Activated T-cell treated with anti-CD3 and anti-CD28 coated beads, Interleukin-2, amount 50 U/mL, for 1 hour (primary cell): ENCODE data around the gene DOCK11.

ENCODE experiments used
- DNase-seq: peaks from one replicate; pipeline ENCODE4 v3.0.0-alpha.2; 2020

The DOCK11 gene

DNA sequence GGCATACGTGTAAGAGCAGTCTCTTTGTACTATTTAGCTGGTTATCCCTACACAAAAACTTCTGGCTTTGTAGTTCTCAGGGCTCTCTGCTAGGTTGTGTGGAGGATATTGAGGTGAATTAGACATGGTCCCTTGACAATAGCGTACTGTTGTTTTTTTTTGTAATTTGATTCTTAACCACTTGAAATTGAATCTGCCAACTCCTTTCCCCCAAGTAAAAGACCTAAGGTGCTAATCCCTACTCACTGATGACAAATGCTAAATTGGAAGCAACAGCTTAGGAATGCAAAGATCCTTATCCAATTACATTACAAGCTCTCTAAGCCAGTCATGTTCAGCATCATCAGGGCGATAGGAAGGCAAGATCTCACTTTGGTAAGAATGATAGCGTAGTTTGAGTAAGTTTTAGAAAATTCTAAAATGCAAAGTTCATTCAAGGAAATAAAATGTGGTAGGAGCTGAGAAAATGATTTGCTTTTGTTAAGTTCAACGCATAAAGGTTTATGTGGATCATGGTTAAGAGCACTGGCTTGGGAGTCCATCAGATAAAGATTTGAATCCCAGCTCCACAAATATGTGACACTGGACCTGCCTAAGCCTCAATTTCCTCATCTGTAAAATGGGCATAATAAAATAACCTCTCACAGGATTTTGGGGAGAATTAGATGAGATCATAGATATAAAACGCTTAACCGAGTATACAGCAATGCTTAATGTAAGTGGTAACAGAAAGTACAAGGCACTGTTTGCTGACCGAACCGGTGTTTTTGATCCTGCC is 39.3 kb downstream of the DOCK11 start:
- no peak for DNase-seq

GRCh38 chrX:118536204-118536603 is 40.6 kb downstream of the DOCK11 start:
- DNase-seq = no peak

- DNase-seq = peak; percentile 45
Observed at GRCh38 chrX:118536687-118537461, 41.3 kb downstream of the DOCK11 start.

DNA sequence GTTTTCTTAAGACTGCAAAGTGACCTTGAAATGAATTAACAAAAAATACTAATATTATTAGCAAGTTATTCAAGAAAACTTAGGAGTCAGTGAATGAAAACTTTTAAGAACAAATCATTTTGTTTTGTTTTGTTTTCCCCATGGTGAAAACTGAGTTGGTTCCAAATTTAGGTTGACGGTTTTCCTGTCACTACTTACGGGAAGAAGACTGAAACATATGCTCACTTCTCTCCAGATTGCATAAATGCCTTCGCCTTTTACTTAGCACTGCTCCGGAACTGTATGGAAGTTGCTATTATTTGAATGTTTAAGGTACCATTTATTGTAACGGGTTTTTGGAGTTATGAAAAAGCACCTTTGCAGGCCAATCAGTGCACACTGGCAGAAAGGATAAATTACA is 42.8 kb downstream of the DOCK11 start:
- DNase-seq = no peak

DNA sequence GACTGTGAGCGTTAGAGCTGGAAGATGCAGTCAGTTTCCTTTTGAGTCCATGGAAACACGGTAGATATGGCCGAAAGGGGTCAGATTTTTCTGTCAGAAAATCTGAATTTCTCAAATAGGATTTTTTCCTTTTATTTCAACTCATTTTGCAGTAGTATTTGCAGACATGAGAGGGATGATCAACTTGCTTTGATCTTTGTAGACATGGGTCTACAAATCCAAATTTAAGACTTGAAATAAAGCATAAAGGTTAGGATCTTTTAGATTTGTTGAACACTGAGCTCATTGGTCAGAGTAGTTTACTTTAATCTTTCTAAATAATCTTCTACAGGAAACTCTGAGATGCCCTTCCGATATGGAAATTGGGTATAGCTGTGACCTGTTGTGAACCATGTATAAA is 44.7 kb downstream of the DOCK11 start:
- no peak for DNase-seq

DNA sequence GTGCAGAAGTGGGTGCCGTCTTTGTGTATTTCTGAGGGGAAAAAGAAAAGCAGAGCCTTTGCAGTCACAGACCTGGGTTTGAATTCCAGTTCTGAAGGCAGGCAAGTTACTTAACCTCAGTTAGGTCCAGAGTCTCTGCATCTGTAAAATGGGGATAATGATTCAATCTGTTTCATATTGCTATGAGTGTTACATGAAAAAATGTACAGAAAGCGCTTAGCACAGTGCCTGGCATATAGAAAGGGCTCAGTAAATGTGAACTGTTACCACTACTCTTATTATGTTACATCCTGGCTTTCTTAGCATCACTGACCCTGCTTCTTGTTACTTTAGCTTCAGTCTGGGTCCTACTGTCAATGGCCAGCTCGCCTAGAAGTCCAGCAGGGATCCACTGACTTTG is 45.9 kb downstream of the DOCK11 start:
- DNase-seq = no peak

- DNase-seq = no peak
Observed at GRCh38 chrX:118545510-118545909, 49.9 kb downstream of the DOCK11 start.

- DNase-seq = no peak
Observed at GRCh38 chrX:118548841-118549240, 53.2 kb downstream of the DOCK11 start.

DNA sequence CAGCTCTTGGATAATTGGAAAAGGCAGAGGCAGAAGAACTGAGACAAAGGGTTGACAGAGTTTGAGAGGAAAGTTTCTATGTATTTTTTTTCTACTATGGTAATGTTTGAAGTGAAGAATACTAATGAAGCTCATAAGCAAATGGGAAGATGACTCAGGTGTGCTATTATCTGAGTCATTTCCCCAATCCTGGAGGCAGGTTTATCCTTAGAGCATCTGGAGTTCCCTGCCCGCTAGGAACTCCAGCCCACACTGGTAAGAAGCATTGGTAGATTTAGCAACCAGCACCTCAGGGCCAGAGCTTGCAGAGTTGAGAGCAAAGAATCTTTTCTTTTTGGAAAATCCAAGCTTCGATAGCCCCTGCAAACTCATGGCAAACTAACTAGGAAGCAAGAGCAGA is 55.2 kb downstream of the DOCK11 start:
- DNase-seq = no peak

DNA sequence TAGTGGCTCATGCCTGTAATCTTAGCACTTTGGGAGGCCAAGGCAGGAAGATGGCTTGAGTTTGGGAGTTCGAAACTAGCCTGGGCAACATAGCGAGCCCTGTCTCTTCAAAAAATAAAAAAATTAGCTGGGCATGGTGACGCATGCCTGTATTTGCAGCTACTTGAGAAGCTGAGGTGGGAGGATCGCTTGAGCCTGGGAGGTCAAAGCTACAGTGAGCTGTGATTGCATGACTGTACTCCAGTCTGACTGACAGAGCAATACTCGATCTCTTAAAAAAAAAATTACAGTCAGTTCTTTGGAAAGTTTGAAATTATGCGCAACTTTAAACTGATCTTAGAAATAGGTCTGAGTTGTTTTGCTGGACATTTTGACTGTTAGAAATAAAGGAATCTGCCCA is 55.8 kb downstream of the DOCK11 start:
- DNase-seq = no peak

DNA sequence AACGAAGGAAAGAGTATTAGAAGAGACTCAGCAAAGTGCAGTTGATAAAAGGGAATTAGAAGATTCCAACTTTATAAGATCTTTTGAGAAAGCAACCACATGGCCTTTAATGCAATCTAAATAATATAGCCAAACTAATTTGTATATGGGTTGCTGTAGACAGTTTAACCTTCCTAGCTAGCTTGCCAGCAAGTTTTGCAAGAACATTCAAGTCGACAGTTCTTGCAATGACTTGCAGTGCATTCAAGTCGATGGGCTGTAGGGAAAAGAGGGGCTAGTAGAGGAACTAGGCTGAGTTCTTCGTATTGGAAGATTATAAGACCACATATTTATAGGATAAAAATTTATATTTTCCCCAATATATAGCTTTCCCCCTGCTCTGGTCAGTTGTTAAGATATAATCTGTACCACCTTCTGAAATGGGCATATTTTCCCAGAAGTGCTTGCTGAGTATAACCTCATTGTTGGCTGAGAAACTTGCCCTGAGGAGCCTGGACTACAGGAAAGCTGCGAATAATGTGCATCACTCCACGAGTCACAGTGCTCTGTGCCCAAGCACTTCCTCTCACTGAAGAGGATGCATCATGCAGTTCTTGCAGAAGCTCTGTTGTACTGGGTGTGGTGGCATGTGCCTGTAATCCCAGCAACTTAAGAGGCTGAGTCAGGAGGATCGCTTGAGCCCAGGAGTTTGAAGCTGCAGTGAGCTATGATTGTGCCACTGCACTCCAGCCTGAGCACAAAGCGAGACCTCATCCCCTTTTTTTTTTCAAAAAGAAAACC is 56.7 kb downstream of the DOCK11 start:
- DNase-seq = no peak

DNA sequence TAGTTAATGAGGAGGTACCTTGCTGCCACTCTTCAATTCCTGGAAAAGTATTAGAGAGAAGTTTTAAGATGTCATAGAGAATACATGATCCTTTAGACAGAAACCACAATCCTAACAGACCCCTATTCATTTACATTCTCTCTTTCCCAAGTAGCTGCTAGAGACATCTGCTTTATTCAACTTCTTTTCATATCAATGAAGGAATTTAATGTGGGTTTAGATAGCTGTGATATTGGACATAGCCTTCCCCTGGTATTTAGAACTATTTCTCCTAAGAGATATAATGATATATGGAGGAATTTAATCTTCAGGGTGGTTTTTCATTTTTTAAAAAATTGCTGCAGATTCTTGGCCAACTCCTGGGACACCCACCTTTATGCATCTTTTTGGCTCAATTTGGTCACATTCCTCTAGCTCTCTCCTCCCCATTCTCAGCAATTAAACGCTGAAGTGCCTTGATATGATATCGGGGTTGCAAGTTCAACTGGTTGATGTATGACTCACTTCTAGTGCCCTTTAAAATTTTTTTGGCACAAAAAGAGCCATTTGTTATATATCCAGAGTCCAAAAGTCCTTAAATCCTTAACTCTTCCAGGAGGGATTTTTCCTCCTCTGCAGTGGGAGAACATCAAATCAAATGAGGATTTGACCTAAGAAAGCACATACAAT is 57.6 kb downstream of the DOCK11 start:
- DNase-seq = no peak

- DNase-seq = no peak
Observed at GRCh38 chrX:118554511-118554910, 58.9 kb downstream of the DOCK11 start.

DNA sequence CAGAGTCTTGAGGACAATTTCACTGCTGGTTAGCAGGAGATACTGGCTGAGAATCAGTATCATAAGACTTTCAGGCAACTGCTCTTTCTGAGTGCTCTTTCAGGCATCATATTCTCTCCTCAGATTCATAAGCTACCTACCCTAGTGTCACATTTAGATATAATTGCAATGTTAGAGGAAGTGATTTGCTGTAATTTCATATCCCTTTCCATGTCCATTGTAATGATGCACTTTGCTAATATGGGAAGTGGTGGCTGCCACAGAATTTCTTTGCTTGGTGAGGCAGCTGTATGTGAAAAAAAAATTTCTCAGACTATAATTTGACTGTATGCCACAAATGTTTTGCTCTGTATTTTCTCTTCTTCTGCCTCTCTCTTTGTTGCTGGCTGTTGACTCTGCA is 63.3 kb downstream of the DOCK11 start:
- DNase-seq = no peak

GRCh38 chrX:118560489-118560888 is 64.9 kb downstream of the DOCK11 start:
- no peak for DNase-seq

DNA sequence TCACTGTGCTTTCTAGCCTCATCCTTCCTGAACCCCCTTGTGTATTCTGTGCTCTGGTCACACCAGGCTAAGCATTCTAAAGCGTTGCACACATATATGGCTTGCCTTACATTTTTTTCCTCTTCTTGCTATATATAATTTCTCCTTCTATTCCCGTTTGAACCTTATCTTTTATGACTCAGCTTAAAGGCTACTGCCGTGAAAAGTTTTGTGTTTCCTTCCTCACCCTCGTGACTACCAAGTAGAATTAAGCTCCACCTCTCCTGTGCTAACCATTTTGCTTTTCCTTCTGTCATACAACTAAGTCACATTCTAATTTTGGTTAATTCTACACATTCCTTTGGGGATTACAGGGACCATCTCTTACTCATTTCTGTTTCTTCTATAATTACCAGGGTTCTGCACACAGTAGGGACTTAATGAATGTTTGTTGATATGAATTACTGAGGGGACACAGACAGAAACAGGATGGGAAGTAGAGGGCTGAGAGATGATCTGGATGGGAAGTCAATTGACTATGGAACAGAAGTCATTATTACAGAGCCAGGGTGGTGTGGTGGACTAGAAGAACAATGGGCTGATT is 67.1 kb downstream of the DOCK11 start:
- no peak for DNase-seq

DNA sequence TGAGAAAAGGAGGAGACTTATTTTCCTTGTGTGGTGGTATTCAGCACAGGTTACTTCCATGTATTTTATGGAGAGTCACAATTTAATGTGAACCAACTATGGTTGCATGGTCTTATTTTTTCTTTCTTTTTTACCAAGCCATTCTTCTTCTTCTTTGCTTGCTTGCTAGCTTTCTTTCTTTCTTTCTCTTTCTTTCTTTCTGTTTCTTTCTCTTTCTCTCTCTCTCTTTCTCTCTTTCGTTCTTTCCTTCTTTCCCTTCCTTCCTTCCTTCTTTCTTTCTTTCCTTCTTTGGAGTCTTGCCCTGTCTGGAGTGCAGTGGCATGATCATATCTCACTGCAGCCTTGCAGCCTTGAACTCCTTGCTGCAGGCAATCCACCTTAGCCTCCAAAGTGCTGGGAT is 68.9 kb downstream of the DOCK11 start:
- DNase-seq = no peak

- no peak for DNase-seq
Observed at GRCh38 chrX:118565853-118566252, 70.2 kb downstream of the DOCK11 start.

DNA sequence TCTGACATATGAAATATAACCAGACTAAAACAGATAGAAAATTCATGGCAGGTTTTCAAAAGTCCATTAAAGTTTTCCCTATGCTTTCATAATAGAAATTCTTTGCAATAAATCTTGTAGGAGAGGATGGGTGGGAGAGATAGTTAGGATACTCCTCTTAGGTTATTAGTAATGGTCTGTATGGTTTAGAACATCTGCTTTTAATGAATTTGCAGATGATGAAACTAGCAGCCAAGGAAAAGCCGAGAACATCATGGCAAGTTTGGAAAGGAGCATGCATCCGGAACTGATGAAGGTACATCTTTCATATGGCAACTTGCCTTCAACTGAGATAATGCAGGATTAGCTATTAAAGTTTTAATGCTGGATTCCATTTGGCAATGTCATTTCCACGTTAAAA is 70.7 kb downstream of the DOCK11 start:
- no peak for DNase-seq

DNA sequence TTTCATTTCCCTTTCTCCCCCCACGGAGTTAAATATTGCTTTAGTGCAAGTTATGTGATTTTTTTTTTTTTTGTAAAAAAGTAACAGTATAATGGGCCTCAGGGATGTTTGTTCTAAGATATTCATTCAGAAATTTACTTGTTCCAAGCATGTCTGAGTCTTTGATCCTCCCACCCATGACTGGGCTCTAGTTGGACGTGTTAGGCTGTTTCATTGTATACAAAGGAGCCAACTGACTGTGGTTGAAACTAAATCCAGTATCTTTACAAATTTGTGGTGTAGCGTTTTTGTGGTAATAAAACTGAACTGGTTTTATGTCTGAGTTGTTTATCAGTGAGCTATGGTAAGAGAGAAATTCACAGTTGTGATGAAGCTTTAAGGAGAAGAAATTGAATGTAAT is 74.1 kb downstream of the DOCK11 start:
- no peak for DNase-seq

GRCh38 chrX:118570209-118570608 is 74.6 kb downstream of the DOCK11 start:
- no peak for DNase-seq

GRCh38 chrX:118571836-118572235 is 76.2 kb downstream of the DOCK11 start:
- DNase-seq = no peak

DNA sequence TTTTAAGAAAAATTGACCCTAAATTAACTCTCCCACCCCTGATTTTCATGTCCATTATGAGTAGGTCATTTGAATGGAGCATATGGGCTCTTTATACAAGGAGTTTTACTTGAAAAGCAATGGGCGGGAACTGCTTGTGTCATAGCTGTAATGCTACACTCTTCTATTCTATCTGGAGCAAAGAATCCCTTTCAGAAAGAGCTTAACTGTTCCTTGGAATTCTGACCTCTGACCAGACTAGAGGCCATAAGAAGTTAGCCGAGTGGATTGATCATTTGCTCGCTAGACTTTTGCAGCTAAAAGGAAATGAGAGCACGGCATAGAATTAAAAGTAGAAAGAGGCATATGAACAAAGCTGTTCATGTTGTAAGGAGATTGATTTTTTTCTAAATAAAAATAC is 79.1 kb downstream of the DOCK11 start:
- DNase-seq = no peak
